BJ (cell line): ENCODE results near the gene FAM76B. TPM values are rescaled to one million over a fixed set of nuclear protein-coding genes. Genes with fewer than 3 reads are reported as not detected.

ENCODE experiments used
- CTCF ChIA-PET: fragments of 350-600 bp; formaldehyde crosslinking; extraction: SDS; loops from one replicate; lab custom pipeline; 2021; ENCODE audit warnings: antibody characterized with exemption, inconsistent platforms; lab: Yijun Ruan, JAX
- POLR2A ChIA-PET: fragments of 300-600 bp; sonication (Branson Sonifier 250); formaldehyde crosslinking; extraction: SDS; loops from one replicate; lab custom pipeline; 2021; ENCODE audit warnings: antibody characterized with exemption; lab: Charles Lee
- DNase-seq: peaks from one replicate; pipeline ENCODE4 v3.0.0-alpha.2; 2011; ENCODE audit warnings: low read depth
- H3K27me3 ChIP-seq: 2 replicates; pipeline ENCODE4 v1.6.0; 2011; ENCODE audit warnings: low read length; ENCODE audit not compliant: control insufficient read depth, insufficient read depth
- H3K36me3 ChIP-seq: 2 replicates; pipeline ENCODE4 v1.5.1; 2011; ENCODE audit warnings: low read length; ENCODE audit not compliant: control insufficient read depth, insufficient read depth
- H3K4me3 ChIP-seq: 2 replicates; pipeline ENCODE4 v1.5.1; 2011; ENCODE audit warnings: low read depth, mild to moderate bottlenecking, control low read depth, low read length
- CTCF ChIP-seq: IDR thresholded peaks from 2 replicates; pipeline ENCODE4 v1.5.1; 2011; ENCODE audit warnings: low read depth, mild to moderate bottlenecking, control low read depth, inconsistent platforms, low read length, moderate library complexity; ENCODE audit not compliant: insufficient read depth
- polyA plus RNA-seq: library from polyadenylated mRNA; depleted of rRNA; stranded (reverse); fragments of >200 nt; gene quantifications from 2 replicates; pipeline ENCODE4 v1.2.3, GENCODE V29; 2011

The FAM76B gene
- polyA plus RNA-seq, 1 experiment = 9.4 TPM

- CTCF ChIA-PET = interaction anchor here (0.6 to 3.4 kb wide), 4 partner anchors 47 to 605 kb away, joined by 3 to 10 read pairs (median 4); no protein-coding TSS in a partner anchor
- Histone ChIP-seq H3K36me3 (no peaks in the 10 kb centered on the region), H3K4me3 (peak overlapping the region; percentile 88), H3K27me3 (no peaks in the 10 kb centered on the region)
- TF ChIP-seq CTCF = peak; percentile 46
- POLR2A ChIA-PET = interaction anchor here (0.6 kb wide), 1 partner anchor 88 kb away, joined by 14 read pairs; no protein-coding TSS in a partner anchor
- no peak for DNase-seq
Observed at GRCh38 chr11:95788921-95789505, 569 bp downstream of the FAM76B start.

- H3K4me3 ChIP-seq = no peak overlapping the region
- H3K27me3 ChIP-seq = no peaks in the 10 kb centered on the region
- no peak for DNase-seq
- no peak for TF ChIP-seq CTCF
- ChIA-PET CTCF (interaction anchor here (0.6 to 1.0 kb wide), 2 partner anchors 32 to 645 kb away, joined by 3 read pairs; no protein-coding TSS in a partner anchor), POLR2A (interaction anchor here (0.6 kb wide), 1 partner anchor 633 kb away, joined by 3 read pairs; no protein-coding TSS in a partner anchor)
- peaks cover 3% of the 10 kb centered on the region; the same call in 1 of the 2 replicates for H3K36me3 ChIP-seq
Observed at GRCh38 chr11:95780544-95780943, 9.0 kb downstream of the FAM76B start.

GRCh38 chr11:95778699-95779098 is 10.9 kb downstream of the FAM76B start:
- Histone ChIP-seq H3K4me3 (no peak overlapping the region), H3K36me3 (peaks cover 4% of the 10 kb centered on the region), H3K27me3 (no peaks in the 10 kb centered on the region)
- POLR2A ChIA-PET = no interaction called here
- no peak for DNase-seq
- CTCF ChIA-PET = no interaction called here
- TF ChIP-seq CTCF = no peak

GRCh38 chr11:95776859-95777258 is 12.7 kb downstream of the FAM76B start:
- Histone ChIP-seq H3K27me3 (no peaks in the 10 kb centered on the region), H3K36me3 (peaks cover 1% of the 10 kb centered on the region), H3K4me3 (no peak overlapping the region)
- POLR2A ChIA-PET = no interaction called here
- no peak for DNase-seq
- no peak for TF ChIP-seq CTCF
- CTCF ChIA-PET = interaction anchor here (1.7 kb wide), 1 partner anchor 8 kb away, joined by 4 read pairs; no protein-coding TSS in a partner anchor

- DNase-seq = no peak
- ChIA-PET POLR2A (no interaction called here), CTCF (interaction anchor here (1.2 to 10.1 kb wide), 4 partner anchors 9 to 699 kb away, joined by 3 to 163 read pairs (median 7); no protein-coding TSS in a partner anchor)
- Histone ChIP-seq H3K27me3 (no peaks in the 10 kb centered on the region), H3K36me3 (no peaks in the 10 kb centered on the region), H3K4me3 (no peak overlapping the region)
- no peak for TF ChIP-seq CTCF
Observed at GRCh38 chr11:95768521-95768920, 21.1 kb downstream of the FAM76B start.
